Right kidney (tissue), 1 donor: ENCODE measurements around the gene LIPA.

Experiments used
- DNase-seq: peaks from one replicate; pipeline ENCODE4 v3.0.0-alpha.2; 2016

Gene LIPA

GRCh38 chr10:89167915-89168314, 83.7 kb downstream of the LIPA start:
- DNase-seq: no peak

- no peak for DNase-seq
Observed at GRCh38 chr10:89165923-89166322, 85.7 kb downstream of the LIPA start.

DNA sequence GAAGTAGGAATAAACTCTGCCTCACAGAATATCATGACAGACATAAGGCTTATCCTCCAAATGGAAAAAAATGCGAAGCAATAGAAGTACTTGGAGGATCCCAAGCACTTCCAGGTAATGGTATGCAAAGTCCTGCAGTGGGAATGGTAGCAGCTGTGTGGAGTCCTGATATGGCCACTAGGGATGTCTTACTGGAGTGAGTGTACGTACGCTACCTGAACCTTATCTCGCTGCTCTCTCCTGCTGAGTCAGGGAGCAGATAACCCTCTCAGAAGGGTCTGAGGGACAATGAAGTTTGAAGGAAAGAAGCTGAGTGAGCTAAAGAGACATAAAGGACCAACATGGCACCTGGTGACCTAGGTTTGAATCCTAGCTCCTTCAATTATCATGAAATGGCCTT, 86.7 kb downstream of the LIPA start:
- no peak for DNase-seq

DNA sequence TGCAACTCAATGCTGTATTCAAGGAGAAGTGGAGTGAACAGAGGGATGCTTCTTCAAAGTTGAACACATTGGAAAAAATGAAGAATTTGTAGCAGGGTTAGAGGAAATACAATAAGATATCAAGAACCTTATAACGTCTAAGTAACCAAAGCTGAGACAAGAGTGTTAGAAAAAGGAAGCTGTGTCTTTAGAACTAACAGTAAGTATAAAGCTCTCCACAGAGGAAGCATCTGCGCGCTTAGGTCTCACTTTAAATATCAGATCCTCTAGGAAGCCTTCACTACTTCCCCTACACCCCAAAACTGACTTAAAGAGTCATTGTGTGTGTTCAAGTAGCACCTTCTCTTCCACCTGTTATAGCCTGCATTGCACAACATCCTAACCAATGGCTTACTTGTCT, 87.5 kb downstream of the LIPA start:
- DNase-seq: no peak
